ENCODE measurements around the gene CAPN5.

DNA sequence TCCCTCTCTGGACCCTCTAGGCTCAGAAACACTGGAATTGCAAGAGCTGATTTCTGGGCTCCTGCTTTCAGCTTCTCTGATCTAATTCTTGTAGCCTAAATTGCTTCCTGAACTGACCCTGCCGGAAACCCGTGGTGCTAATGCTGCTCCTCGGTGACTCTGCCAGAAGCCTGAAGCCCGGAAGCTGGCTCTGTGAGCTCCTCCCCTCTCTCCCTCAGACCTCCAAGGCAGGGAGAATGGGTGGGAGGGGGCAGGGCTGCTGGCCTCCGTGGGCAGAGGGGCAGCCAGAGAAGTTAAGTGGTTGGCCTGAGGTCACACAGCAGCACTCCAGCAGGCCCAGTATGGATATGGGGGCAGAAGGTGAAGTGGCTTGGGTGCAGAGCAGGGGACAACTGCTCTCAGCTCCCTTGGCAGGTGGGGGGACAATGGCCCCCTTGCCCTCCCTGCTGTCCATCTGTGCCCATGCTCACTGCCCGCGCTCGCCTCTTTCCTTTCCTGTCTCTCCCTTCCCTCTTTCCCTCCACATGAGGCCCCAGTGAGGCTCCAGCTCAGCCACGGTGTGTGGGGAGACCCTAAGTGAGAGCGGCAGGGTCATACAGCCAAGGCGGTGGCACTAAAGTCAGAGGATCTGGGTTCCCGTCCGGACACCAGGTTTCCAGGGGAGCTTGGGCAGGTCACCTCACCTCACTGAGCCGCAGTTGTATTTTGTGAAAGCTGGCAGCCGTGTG is 16.2 kb downstream of the CAPN5 start:
- TF ChIP-seq, protein P1, sequence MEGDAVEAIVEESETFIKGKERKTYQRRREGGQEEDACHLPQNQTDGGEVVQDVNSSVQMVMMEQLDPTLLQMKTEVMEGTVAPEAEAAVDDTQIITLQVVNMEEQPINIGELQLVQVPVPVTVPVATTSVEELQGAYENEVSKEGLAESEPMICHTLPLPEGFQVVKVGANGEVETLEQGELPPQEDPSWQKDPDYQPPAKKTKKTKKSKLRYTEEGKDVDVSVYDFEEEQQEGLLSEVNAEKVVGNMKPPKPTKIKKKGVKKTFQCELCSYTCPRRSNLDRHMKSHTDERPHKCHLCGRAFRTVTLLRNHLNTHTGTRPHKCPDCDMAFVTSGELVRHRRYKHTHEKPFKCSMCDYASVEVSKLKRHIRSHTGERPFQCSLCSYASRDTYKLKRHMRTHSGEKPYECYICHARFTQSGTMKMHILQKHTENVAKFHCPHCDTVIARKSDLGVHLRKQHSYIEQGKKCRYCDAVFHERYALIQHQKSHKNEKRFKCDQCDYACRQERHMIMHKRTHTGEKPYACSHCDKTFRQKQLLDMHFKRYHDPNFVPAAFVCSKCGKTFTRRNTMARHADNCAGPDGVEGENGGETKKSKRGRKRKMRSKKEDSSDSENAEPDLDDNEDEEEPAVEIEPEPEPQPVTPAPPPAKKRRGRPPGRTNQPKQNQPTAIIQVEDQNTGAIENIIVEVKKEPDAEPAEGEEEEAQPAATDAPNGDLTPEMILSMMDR (IDR thresholded peaks at IDR 0.05; ENCODE audit: low read depth, low read length) = no peak
- TF ChIP-seq POLR2A (IDR thresholded peaks at IDR 0.05; ENCODE audit: extremely low read depth, insufficient read length) (no peak), MYC (IDR thresholded peaks at IDR 0.05; ENCODE audit: low read depth, low read length) (no peak), MAX (IDR thresholded peaks at IDR 0.05; ENCODE audit: low read depth, low read length) (no peak)

All from NB4 (cell line).